Activated CD8-positive, alpha-beta memory T cell treated with anti-CD3 and anti-CD28 coated beads for 4 hours (primary cell): ENCODE results near the gene NECTIN2.
A peak's percentile ranks its signal among the peaks of the same experiment; 100 is the strongest.
"Not testable (repeated sequence)": the region's sequence is repeated elsewhere in the genome, so short reads cannot be mapped to it uniquely, and the experiment has no call there.

Experiments used
- DNase-seq, 2 donors: peaks; one replicate each; pipeline ENCODE4 v3.0.0-alpha.2; 2020; ENCODE audit warnings: low read depth in 2 of 2

The NECTIN2 gene

GRCh38 chr19:44884566-44884965 is 38.5 kb downstream of the NECTIN2 start:
- DNase-seq: no peak

DNA sequence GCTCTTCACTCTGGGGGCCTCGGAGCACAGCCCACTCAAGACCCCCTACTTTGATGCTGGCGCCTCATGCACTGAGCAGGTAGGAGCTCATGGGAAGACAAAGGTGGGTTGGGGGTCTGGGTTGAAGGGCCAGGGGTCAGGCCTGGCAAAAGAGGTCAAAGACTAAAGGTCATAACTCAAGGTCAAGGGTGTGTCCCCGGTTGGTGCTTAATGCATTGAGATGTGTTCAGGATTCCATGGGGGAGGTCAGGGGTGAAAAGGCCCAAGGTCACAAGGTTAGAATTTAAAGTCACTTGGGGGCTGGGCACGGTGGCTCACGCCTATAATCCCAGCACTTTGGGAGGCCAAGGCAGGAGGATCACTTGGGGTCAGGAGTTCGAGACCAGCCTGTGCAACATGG is 40.0 kb downstream of the NECTIN2 start:
- DNase-seq: no peak

DNA sequence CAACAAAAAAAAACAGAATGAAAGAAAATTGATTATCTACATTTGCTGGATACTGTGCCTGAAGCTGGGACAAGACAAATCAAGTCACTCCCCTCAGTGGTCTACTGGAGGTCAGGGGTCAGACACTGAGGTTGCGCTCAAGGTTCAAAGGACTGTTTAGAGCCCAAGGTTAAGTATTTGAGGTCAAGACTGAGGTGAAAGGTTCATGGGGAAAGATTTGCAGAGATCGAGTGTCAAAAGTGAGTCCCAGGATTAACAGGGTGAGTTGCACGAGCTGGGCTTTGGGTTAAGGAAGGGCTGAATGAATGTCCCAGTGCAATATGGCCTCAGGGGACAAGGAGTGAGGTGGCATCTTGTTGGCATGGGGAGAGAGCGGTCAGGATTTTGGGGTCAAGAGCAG is 41.6 kb downstream of the NECTIN2 start:
- DNase-seq: no peak

DNA sequence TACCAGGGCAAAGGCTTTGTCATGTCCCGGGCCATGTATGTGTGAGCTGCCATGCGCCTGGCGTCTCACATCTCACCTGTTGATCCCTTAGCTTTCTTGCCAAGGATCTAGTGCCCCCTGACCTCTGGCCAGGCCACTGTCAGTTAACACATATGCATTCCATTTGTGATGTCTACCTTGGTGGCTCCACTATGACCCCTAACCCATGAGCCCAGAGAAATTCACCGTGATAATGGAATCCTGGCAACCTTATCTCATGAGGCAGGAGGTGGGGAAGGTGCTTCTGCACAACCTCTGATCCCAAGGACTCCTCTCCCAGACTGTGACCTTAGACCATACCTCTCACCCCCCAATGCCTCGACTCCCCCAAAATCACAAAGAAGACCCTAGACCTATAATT is 42.2 kb downstream of the NECTIN2 start:
- DNase-seq: not testable (repeated sequence)

GRCh38 chr19:44889830-44890365 is 43.8 kb downstream of the NECTIN2 start:
- no peak for DNase-seq

DNA sequence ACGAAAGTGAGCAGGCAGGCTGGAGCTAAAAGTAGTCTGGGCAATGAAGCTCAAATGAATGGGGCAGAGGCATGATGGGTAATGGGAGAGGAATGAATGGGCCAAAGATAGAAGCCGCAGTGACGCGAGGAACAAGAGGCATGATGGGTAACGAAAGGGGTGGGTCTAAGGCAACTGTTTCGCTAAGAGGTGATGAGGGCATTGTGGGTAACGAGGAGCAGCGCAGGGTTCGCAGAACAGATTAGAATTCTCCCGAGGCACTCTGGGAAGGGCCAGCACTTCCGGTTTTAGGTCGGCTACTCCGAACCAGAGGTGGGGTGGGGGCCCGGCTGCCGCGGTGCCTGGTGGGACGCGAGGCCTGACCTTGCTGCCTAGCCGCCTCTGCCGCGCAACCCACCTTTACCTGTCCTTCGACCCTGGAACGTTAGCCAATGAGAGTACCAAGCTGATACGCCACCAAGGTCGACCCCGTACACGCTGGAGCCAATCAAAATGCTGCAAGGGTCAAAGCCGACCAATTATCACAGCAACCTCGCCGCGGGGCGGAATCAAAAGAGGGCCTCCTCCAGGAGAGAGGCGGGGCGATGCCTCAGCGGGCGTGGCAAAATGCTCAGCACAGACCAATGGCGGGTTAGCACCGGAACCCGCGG is 44.4 kb downstream of the NECTIN2 start:
- no peak for DNase-seq

DNA sequence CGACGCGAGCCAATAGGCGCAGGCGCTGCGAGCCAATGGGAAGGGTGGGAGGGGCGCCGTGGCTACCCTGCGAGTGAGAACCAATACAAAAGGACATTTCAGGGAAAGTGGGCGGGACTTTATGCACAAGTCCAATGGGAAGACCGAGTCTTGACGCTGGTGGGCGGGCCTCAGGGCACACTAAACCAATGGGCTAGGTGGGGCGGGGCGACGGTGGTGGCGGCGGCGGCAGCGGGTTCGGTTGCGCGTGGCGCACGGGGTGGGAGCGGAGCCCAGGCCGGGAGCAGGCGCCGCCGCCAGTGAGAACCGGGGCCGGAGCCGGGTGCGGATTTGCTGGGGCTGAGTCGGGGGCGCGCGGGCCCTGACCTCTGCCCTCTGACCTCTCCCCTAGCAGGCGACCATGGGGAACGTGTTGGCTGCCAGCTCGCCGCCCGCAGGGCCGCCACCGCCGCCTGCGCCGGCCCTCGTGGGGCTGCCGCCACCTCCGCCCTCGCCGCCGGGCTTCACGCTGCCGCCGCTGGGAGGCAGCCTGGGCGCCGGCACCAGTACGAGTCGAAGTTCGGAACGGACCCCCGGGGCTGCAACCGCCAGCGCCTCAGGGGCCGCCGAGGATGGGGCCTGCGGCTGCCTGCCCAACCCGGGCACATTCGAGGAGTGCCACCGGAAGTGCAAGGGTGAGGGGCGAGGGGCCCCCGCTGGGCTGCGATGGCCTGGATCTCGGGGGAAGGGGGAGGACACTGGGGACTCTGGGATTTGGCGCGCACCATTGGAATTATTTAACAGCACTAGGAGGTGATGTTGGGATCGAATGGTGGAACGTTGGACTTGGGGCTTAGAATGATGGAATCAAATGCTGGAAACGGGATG is 45.2 kb downstream of the NECTIN2 start, which contains the start of gene TOMM40:
TSS of gene TOMM40 (plus strand) at position 239 of the 867 bp plus-strand sequence. CDS start at position 401, 162 bp downstream.
- peak; percentile 100 for DNase-seq

DNA sequence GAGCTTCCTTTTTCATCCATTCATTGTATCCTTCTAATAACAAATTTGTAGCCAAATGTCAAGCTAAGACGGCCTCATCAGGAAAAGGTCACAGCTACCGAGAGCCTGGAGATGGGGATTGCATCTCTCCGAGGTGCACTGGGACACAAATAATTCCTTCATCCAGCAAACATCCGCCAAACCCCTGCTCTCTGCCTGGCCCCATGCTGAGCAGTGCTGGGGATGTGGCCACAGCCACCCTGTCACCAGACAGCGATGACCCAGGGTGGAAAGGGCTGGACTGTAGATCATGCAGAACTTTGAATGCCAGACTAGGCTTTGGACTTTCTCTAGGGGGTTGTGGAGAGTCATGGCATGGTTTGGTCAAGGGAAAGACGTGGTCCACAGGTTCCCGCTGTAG is 46.8 kb downstream of the NECTIN2 start:
- DNase-seq: no peak

- DNase-seq: no peak
Measured at GRCh38 chr19:44893332-44894051, 47.4 kb downstream of the NECTIN2 start.

DNA sequence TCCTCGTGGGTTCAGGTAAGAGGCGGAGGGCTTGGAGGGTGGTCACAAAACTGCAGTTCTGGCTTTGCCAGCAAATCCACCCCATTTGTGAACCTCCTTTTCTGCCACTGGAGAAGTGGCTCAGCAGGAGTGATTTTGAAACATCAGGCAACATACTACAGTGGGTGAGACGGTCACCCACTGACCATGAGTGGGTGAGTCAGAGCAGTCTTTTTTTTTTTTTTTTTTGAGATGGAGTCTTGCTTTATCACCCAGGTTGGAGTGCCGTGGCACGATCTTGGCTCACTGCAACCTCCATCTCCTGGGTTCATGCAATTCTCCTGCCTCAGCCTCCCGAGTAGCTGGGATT is 47.9 kb downstream of the NECTIN2 start:
- DNase-seq: no peak

- DNase-seq: no peak
Measured at GRCh38 chr19:44894946-44895345, 48.8 kb downstream of the NECTIN2 start.

DNA sequence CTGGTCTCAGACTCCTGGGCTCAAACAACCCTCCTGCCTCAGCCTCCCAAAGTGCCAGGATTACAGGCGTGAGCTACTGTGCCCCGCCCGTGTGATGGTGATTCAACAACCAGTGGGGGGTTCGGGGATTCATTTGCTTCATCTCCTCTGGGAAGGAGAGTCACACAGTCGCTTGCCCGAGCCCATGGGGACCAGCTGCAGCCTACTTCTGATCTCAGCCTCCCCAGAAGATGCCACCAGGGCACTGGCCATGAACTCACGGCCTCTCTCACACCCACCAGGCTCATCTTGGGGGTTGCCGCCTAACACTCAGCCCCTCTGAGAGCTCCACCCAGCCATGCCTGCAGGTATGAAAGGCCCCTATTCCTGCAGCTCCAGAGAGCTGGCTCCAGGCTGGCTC is 51.7 kb downstream of the NECTIN2 start:
- DNase-seq: no peak

GRCh38 chr19:44900328-44901244 is 54.5 kb downstream of the NECTIN2 start:
- DNase-seq: no peak

- no peak for DNase-seq
Measured at GRCh38 chr19:44903216-44903601, 57.1 kb downstream of the NECTIN2 start.

- peak; percentile 24 to 41 for DNase-seq
Measured at GRCh38 chr19:44903602-44904425, 57.7 kb downstream of the NECTIN2 start.

DNA sequence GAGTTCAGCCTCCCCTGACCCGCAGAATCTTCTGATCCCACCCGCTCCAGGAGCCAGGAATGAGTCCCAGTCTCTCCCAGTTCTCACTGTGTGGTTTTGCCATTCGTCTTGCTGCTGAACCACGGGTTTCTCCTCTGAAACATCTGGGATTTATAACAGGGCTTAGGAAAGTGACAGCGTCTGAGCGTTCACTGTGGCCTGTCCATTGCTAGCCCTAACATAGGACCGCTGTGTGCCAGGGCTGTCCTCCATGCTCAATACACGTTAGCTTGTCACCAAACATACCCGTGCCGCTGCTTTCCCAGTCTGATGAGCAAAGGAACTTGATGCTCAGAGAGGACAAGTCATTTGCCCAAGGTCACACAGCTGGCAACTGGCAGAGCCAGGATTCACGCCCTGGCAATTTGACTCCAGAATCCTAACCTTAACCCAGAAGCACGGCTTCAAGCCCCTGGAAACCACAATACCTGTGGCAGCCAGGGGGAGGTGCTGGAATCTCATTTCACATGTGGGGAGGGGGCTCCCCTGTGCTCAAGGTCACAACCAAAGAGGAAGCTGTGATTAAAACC is 58.4 kb downstream of the NECTIN2 start:
- no peak for DNase-seq

- no peak for DNase-seq
Measured at GRCh38 chr19:44905437-44906160, 59.5 kb downstream of the NECTIN2 start, which contains the start of gene APOE. TSS of gene APOE (plus strand) at chr19:44905796. CDS start at chr19:44906625, 829 bp downstream.

DNA sequence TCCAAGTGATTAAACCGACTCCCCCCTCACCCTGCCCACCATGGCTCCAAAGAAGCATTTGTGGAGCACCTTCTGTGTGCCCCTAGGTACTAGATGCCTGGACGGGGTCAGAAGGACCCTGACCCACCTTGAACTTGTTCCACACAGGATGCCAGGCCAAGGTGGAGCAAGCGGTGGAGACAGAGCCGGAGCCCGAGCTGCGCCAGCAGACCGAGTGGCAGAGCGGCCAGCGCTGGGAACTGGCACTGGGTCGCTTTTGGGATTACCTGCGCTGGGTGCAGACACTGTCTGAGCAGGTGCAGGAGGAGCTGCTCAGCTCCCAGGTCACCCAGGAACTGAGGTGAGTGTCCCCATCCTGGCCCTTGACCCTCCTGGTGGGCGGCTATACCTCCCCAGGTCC is 61.5 kb downstream of the NECTIN2 start:
- DNase-seq: no peak
